HG03175 (cell line): ENCODE data around the gene ESYT1.
A peak's percentile ranks its signal among the peaks of the same experiment; 100 is the strongest.
"Not testable (repeated sequence)": the region's sequence is repeated elsewhere in the genome, so short reads cannot be mapped to it uniquely, and the experiment has no call there.

ENCODE experiments used
- ATAC-seq: cut with Tn5 transposase; IDR thresholded peaks from one replicate; pipeline ENCODE4 v1.9.1; 2021; ENCODE audit warnings: mild to moderate bottlenecking, moderate library complexity; ENCODE audit not compliant: unreplicated experiment

Gene ESYT1

GRCh38 chr12:56155256-56155845 lies 27.3 kb downstream of the ESYT1 start:
- no peak for ATAC-seq

- ATAC-seq, result not testable (repeated sequence)
Observed at GRCh38 chr12:56156464-56157200, 28.6 kb downstream of the ESYT1 start.

- ATAC-seq, result peak; percentile 47
Observed at GRCh38 chr12:56157201-56158028, 29.3 kb downstream of the ESYT1 start.

DNA sequence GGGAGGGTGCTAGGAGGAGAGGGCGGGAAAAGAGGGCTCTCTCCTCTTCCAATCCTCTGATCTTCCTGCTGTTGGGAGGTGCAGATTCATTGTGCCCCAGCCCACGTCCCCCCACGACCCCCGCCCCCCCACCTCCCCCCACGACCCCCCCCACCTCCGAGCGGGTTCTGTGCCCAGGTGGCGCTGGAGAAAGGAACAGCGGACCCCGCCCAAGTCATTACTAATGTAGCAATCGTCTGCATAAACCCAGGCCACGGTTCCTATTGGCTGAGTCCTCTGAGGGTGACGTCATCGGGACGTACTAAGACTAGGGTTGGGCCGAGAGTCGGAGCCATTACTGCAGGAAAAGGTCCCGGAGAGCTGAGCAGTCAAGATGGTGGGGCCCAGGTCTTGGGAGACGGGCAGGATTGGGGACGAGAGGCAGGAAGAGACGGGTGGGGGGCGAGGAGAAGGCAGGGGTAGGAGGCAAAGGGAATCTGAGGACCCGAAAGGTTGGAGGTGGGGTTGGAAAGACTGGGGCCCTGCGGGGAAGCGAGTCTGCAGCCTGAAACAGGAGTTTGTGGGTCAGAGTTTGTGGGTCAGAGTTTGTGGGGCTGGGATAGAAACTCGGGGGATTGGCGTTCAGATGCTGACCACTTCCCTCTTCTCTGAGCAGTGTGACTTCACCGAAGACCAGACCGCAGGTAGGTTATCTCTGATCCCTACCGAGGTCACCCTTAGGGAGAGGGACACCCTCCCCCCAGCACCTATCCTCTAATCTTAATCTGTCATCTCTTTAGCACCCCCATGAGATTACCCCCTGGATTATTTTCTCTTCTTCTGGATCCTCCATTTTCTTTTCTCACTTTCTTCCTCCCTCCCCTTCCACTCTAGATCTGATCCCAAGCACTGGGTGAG lies 30.2 kb downstream of the ESYT1 start, which contains the start of gene MYL6:
TSS of gene MYL6 (plus strand) at position 331 of the 897 bp plus-strand sequence. CDS start at position 374, 43 bp downstream.
- peak; percentile 88 for ATAC-seq

- ATAC-seq, result no peak
Observed at GRCh38 chr12:56158926-56159461, 30.9 kb downstream of the ESYT1 start.

DNA sequence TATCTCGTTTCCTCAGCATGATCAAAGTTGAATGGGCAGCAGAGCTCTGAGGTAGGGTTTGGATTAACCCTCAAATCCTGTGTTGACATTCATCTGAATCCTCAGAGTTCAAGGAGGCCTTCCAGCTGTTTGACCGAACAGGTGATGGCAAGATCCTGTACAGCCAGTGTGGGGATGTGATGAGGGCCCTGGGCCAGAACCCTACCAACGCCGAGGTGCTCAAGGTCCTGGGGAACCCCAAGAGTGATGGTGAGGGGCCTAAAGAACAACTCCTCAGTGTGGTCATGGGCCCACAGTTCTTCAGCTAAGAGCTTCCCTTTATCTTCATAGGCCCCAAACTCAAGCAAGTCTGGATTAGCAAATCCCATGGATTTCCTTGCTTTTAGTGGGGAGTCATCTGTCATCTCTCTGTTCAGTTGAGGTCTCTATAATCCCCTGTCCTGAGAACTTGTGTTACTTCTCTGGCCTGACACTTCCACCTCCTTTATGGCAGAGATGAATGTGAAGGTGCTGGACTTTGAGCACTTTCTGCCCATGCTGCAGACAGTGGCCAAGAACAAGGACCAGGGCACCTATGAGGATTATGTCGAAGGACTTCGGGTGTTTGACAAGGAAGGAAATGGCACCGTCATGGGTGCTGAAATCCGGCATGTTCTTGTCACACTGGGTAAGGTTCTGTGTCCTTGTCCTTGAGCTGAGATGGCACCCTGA lies 31.6 kb downstream of the ESYT1 start:
- ATAC-seq, result no peak

DNA sequence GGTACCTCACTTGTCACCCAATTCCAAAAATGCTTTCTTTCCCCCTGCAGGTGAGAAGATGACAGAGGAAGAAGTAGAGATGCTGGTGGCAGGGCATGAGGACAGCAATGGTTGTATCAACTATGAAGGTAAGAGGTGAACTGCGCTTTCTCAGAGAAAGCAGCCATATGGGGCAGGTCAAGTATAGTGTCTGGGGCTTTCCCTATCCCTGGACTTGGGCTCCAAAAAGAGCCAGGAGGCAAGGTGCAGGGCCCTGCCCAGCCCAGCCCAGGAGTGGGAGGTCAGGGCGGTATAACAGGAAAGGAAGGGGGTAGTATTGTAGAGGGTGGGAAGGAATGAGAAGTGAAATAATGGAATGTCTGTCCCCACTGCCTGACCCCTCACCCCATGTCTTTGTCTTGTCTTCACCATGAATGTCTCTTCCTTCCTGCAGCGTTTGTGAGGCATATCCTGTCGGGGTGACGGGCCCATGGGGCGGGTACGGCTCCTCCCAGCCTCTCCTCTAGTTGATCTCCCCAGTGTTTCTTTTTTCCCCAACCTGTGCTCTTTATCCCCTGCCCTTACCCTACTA lies 32.2 kb downstream of the ESYT1 start:
- no peak for ATAC-seq

GRCh38 chr12:56160894-56161689 lies 33.0 kb downstream of the ESYT1 start:
- no peak for ATAC-seq

DNA sequence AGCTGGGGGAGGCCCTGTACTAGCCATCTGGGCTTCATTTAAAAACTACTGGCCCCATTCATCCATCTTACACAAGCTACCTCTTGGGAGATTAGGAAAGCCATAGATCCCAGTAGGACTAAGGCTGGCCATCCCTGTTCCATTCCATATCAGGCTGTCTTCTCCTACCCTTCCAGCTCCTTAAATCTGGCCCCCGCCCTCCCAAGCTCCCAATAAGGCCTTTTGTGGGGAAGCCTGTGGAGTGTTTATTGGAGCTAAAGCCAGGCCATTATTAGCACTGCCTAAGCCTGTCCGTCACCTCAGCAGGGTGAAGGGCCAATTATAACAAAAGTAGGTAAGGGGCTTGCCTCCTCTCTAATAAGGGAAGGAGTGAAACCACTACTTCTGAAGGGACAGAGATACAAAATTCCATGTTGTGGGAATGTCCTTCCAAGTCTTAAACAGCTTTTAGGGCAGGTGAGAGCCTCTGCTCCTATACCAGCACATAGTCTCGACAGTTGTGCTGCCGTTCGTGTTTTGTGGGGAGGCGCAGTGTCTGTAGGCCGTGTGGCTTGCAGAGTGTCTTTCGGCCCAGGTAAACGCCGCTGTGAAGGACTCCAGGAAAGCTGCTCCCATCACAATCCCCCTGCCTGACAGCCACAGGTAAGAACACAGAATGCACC lies 33.8 kb downstream of the ESYT1 start:
- ATAC-seq, result no peak

- no peak for ATAC-seq
Observed at GRCh38 chr12:56162468-56163290, 34.6 kb downstream of the ESYT1 start.

- ATAC-seq, result no peak
Observed at GRCh38 chr12:56163533-56164344, 35.7 kb downstream of the ESYT1 start.

DNA sequence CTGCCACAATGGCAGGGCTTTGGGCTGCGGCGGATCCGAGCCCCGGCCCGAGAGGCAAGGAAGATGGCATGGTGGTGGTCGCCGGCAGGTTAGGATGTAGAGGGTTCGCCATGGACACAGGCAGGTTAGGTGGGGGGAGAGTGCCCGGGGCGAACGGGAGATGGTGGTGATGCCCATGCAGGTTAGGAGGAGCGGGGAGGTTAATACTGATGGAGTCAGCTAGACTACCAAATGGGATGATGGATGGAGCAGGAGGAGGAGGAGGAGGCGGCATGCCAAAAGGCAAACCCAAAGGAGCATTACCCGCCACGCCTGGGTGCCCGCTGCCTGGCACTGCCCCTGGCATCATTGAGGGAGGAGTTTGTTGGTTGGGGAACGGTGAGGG lies 36.3 kb downstream of the ESYT1 start:
- no peak for ATAC-seq

DNA sequence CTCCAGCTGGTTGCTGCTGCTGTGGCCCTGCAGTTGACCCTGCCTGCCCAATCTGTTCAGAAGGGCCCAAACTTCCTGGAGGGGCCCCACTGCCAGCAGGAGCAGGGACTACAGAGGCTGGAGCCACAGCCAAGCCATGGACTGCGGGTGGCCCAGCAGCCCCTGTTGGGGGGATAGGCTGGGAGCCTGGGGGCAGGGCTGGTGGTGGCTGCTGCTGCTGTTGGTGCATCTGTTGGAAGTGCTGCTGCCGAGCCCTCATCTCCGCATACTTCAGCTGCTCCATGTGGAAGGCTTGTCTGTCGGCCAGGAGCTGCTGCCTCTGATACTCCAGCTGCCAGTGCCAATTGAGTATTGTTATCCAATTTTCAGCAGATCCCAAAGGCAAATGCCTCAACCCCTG lies 37.3 kb downstream of the ESYT1 start:
- ATAC-seq, result no peak

- no peak for ATAC-seq
Observed at GRCh38 chr12:56169229-56169759, 41.2 kb downstream of the ESYT1 start.

DNA sequence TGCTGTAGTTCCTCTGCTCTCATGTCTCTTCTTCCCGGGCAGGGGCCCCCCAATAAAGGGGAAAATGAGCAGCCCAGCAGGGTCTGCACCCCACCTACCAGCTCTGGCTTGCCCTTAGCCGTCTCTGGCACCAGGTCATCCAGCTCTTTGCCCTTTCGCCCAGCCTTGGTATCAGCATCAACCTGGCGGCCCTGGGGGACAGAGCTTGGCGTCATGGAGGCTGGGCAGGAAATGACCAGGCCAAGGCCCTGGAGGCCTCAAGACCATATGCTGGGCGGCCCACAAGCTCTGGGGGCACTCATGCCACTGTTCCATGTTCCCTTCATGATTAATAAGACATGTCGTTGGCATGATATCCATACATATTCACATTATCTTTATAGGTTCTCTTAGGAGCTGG lies 44.8 kb downstream of the ESYT1 start:
- no peak for ATAC-seq

- no peak for ATAC-seq
Observed at GRCh38 chr12:56178347-56178746, 50.3 kb downstream of the ESYT1 start.
